ENCODE measurements around the gene DYRK3. TPM values are rescaled to one million over a fixed set of nuclear protein-coding genes. Genes with fewer than 3 reads are reported as not detected.

DYRK3 gene
- total RNA-seq, 2 experiments from 2014 or later = 8.3 to 8.7 TPM

DNA sequence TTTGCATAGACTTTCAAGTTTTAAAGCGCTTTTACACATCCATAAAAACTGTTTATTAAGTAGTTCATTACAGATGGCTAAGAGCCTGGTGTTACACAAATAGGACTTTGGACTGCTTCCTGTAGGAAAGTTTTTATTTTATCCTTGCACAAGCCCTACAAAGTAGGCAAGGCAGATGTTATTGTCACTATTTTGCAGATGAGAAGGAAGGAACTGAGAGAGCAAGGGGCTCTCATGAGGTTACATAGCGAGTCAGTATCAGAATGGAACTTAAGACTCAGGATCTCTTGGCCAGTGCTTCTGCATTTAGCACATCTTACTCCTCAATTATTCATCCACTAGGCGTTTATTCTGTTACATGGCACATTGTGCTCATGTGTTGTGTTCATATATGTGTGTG is 46.8 kb downstream of the DYRK3 start:
- Mint-ChIP-seq H3K9me3 (ENCODE audit: low read depth) (no peaks in the 10 kb centered on the region), H3K4me1 (peaks cover 56% of the 10 kb centered on the region), H3K27ac (no peak overlapping the region), H3K27me3 (peaks cover 2% of the 10 kb centered on the region), H3K36me3 (ENCODE audit: low read depth) (peaks cover 2% of the 10 kb centered on the region), H3K4me3 (no peak overlapping the region)
- ChIA-PET CTCF (interaction anchor here (1.6 to 3.5 kb wide), 3 partner anchors 18 to 44 kb away, joined by 8 to 19 read pairs (median 11); no protein-coding TSS in a partner anchor), POLR2A (no interaction called here)
- ATAC-seq = no peak
- no peak for DNase-seq
- intact Hi-C loops (cut with DNase I, micrococcal nuclease) = loop anchor here (5.0 to 10.0 kb wide), 2 partner anchors 180 to 1047 kb away; partner anchors contain the start of gene ELK4 (in 1 of the 2)

DNA sequence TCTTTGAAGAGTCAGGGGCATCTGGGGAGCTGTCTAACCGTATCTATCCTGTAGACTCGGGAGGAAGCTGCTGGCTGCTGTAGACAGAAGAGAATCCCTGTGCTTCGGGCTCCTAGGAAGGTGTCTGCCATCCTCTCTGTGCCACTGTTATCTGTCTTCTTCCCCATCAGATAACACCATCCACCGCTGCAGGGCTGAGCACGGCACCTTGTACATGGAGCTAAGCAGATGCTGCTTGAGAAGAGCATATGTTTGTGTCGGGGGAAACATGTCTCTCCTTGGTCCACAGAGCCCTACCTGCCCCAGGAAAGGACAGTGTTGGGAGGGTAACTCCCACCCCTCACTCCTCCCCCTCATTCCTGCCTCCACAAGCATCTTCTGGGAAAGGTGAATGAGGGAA is 48.0 kb downstream of the DYRK3 start:
- intact Hi-C loops (cut with DNase I, micrococcal nuclease) = loop anchor here (5.0 to 10.0 kb wide), 2 partner anchors 181 to 1049 kb away; partner anchors contain the start of gene ELK4 (in 1 of the 2)
- H3K36me3 Mint-ChIP-seq (ENCODE audit: low read depth) = peaks cover 2% of the 10 kb centered on the region
- H3K9me3 Mint-ChIP-seq (ENCODE audit: low read depth) = no peaks in the 10 kb centered on the region
- ATAC-seq (no peak), DNase-seq (no peak)
- no peak overlapping the region for H3K27ac Mint-ChIP-seq
- POLR2A ChIA-PET = no interaction called here
- peaks cover 2% of the 10 kb centered on the region for H3K27me3 Mint-ChIP-seq
- no peak overlapping the region for H3K4me3 Mint-ChIP-seq
- CTCF ChIA-PET = interaction anchor here (0.5 to 2.3 kb wide), 6 partner anchors 15 to 972 kb away, joined by 3 to 11 read pairs (median 4); no protein-coding TSS in a partner anchor
- H3K4me1 Mint-ChIP-seq = peaks cover 67% of the 10 kb centered on the region

DNA sequence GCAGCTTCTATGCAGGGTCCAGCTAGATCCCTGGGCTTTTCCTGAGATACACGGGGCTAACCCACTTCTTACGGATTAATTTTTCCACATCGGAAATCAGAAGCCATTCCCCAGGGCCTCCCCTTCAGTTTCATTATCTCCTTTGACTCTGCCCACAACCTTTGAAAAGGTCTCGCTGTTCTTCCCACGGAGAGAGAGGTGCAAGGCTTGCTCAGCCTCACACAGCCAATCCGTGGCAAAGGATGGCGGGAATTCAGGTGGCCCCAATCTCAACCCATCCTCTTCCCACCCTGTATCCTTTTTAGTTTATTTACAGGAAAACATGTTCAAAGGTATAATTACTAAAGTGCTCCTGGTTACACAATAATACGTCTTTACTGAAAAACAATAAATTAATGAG is 48.7 kb downstream of the DYRK3 start:
- ChIA-PET CTCF (interaction anchor here (0.8 to 2.3 kb wide), 6 partner anchors 16 to 973 kb away, joined by 3 to 11 read pairs (median 5); no protein-coding TSS in a partner anchor), POLR2A (interaction anchor here (0.6 to 1.3 kb wide), 3 partner anchors 22 to 132 kb away, joined by 3 to 4 read pairs (median 3); partner anchors contain the start of gene DYRK3)
- peaks cover 2% of the 10 kb centered on the region for H3K27me3 Mint-ChIP-seq
- peak overlapping the region; percentile 64 for H3K4me3 Mint-ChIP-seq
- intact Hi-C loops (cut with DNase I, micrococcal nuclease) = loop anchor here (1.0 to 10.0 kb wide), 7 partner anchors 49 to 1049 kb away; partner anchors contain the start of genes DYRK3 (in 2 of the 2), EIF2D (in 1 of the 2) and ELK4 (in 1 of the 2)
- H3K4me1 Mint-ChIP-seq = peaks cover 67% of the 10 kb centered on the region
- no peaks in the 10 kb centered on the region for H3K9me3 Mint-ChIP-seq (ENCODE audit: low read depth)
- DNase-seq = no peak
- ATAC-seq = no peak
- H3K36me3 Mint-ChIP-seq (ENCODE audit: low read depth) = peaks cover 2% of the 10 kb centered on the region
- H3K27ac Mint-ChIP-seq = no peak overlapping the region

DNA sequence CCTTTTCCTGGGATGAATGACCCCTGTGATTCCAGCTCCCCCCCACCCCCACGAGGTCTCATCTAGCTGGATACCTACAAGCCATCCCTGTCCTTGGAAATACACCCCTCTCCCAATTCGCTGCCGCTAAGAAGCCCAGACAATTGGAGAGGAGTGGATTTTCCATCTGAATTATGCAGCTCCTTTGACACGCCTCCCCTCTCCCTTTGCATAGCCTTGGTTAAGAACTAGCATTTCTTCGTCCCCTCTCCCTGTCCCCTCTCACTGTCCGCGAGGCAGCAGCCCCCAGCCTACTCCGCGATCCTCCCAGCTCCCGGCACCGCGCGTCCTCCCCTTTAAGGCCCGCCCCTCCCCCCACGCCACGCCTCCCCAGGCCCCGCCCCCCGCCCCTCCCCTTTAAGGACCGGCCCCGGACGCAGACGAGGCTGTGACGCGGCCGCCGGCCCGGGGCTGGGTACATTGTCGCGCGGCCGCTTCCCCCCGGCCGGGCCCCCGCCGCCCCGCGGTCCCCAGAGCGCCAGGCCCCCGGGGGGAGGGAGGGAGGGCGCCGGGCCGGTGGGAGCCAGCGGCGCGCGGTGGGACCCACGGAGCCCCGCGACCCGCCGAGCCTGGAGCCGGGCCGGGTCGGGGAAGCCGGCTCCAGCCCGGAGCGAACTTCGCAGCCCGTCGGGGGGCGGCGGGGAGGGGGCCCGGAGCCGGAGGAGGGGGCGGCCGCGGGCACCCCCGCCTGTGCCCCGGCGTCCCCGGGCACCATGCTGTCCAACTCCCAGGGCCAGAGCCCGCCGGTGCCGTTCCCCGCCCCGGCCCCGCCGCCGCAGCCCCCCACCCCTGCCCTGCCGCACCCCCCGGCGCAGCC is 49.4 kb downstream of the DYRK3 start, which contains the start of gene MAPKAPK2:
TSS of gene MAPKAPK2 (plus strand) at position 428 of the 856 bp plus-strand sequence. CDS start at position 753, 325 bp downstream.
- DNase-seq (peak; percentile 88), ATAC-seq (peak; percentile 70)
- Mint-ChIP-seq H3K4me1 (peaks cover 66% of the 10 kb centered on the region), H3K27ac (peak within 1 kb of the TSS; percentile 94), H3K36me3 (ENCODE audit: low read depth) (peaks cover 2% of the 10 kb centered on the region), H3K9me3 (ENCODE audit: low read depth) (no peaks in the 10 kb centered on the region), H3K27me3 (peaks cover 2% of the 10 kb centered on the region), H3K4me3 (peak within 1 kb of the TSS; percentile 98)
- intact Hi-C loops (cut with DNase I, micrococcal nuclease) = loop anchor here (1.0 to 10.0 kb wide), 9 partner anchors 43 to 1050 kb away; partner anchors contain the start of genes DYRK3 (in 2 of the 2), EIF2D (in 1 of the 2) and ELK4 (in 1 of the 2)
- ChIA-PET CTCF (interaction anchor here (0.7 to 2.3 kb wide), 5 partner anchors 17 to 297 kb away, joined by 3 to 11 read pairs (median 5); no protein-coding TSS in a partner anchor), POLR2A (interaction anchor here (0.6 to 1.3 kb wide), 4 partner anchors 22 to 223 kb away, joined by 3 to 4 read pairs (median 3); partner anchors contain the start of gene DYRK3)

DNA sequence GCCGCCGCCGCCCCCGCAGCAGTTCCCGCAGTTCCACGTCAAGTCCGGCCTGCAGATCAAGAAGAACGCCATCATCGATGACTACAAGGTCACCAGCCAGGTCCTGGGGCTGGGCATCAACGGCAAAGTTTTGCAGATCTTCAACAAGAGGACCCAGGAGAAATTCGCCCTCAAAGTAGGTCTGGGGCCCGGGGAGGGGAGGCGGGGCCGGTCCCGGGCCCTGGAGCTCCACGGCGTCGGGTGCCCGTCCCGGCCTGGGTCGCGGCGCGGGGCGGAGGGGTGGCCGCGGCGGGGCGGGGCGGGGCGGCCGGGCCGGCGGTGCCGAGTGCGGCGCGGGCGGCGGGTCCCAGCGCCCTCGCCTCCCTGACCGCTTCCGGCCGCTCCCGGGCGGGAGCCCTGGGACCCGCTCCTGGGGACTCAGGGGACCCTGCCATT is 50.0 kb downstream of the DYRK3 start:
- peak; percentile 68 for DNase-seq
- peak; percentile 31 for ATAC-seq
- H3K27me3 Mint-ChIP-seq = peaks cover 2% of the 10 kb centered on the region
- intact Hi-C loops (cut with DNase I, micrococcal nuclease) = loop anchor here (2.0 to 10.0 kb wide), 6 partner anchors 42 to 1051 kb away; partner anchors contain the start of genes DYRK3 (in 1 of the 2) and ELK4 (in 1 of the 2)
- peak overlapping the region; percentile 94 for H3K27ac Mint-ChIP-seq
- H3K36me3 Mint-ChIP-seq (ENCODE audit: low read depth) = peaks cover 2% of the 10 kb centered on the region
- no peaks in the 10 kb centered on the region for H3K9me3 Mint-ChIP-seq (ENCODE audit: low read depth)
- CTCF ChIA-PET = interaction anchor here (1.7 kb wide), 1 partner anchor 227 kb away, joined by 3 read pairs; no protein-coding TSS in a partner anchor
- H3K4me3 Mint-ChIP-seq = peak overlapping the region; percentile 98
- peaks cover 66% of the 10 kb centered on the region for H3K4me1 Mint-ChIP-seq
- POLR2A ChIA-PET = interaction anchor here (1.3 kb wide), 1 partner anchor 50 kb away, joined by 4 read pairs; the partner anchor contains the start of gene DYRK3

DNA sequence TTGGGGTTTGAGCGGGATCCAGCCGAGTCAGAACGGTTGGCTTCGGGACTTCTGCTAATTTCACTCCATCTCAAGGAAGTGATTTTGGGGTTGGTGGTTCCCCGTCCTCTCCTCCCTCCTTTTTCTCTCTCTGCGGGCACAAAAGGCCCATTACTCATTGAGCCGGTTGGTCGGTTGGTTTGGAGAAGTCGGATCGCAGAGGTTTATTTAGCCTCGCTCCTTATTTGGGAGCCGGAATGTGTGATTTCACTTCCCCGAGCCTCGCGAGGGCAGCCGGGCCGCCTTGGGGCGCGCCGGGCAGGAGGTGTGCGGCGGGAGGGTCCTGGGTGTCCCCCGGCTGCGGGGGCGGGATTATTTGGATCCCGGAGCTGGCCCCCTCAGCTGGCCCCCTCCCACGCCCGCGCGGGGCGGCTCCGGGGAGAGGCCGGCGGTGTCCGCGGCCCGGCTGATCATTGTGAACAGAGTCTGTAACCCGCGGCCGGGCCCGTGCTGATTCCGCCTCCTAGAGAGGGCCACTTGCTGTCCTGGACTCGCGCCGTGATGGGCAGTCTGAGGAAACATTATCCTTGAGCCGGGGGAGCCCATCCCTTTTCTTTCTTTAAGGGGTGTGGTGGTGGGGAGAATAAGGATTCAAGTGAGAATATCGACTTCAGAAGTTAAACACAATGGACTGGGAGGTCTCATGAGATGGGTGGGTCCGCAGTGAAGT is 50.6 kb downstream of the DYRK3 start:
- Mint-ChIP-seq H3K27ac (peak overlapping the region; percentile 97), H3K36me3 (ENCODE audit: low read depth) (peaks cover 2% of the 10 kb centered on the region), H3K4me3 (peak overlapping the region; percentile 98), H3K9me3 (ENCODE audit: low read depth) (no peaks in the 10 kb centered on the region), H3K4me1 (peaks cover 64% of the 10 kb centered on the region), H3K27me3 (peaks cover 2% of the 10 kb centered on the region)
- ATAC-seq (peak; percentile 43), DNase-seq (peak; percentile 69)
- ChIA-PET CTCF (interaction anchor here (0.7 to 1.7 kb wide), 3 partner anchors 20 to 227 kb away, joined by 3 to 4 read pairs (median 4); no protein-coding TSS in a partner anchor), POLR2A (interaction anchor here (0.7 to 1.6 kb wide), 2 partner anchors 19 to 73 kb away, joined by 3 read pairs; partner anchors contain the start of gene EIF2D)
- intact Hi-C loops (cut with DNase I, micrococcal nuclease) = loop anchor here (1.0 to 10.0 kb wide), 7 partner anchors 17 to 1051 kb away; partner anchors contain the start of genes DYRK3 (in 1 of the 2) and ELK4 (in 1 of the 2)

DNA sequence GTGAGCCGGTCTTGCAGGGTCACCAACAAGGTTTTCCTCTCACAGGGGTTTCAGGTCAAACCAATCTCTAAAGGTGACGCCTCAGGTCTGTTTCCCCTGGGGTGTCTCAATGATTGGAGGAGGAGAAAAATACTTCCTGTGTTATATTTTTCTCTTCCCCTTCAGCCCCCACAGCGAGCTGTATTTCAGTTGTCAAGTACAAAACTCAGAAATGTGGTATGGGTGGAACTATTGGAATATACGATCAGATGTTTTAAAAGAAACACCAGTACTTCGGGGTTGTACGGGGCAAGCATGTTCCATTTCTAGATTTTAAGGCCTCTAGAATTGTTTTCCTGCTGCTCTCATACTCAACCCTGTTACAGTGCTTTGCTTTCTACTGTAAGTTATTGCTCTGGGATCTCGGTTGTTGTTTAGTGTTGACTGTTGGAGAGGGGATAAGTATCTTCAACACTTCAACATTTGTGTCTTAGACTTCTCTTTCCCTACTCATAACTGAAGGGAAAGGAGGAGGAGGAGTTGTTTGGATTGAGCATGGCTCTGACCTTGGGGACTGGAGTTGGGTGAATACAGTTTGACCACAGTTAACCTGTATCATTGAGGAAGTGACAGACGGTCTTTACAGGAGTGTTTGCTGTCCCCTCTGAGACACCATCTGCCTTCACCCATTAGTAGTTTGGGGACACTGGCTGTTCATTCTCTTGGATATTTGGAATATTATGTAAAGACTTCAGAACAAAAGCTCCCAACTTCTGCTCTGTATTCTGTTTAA is 51.3 kb downstream of the DYRK3 start:
- peak overlapping the region; percentile 98 for H3K4me3 Mint-ChIP-seq
- POLR2A ChIA-PET = interaction anchor here (0.7 to 1.6 kb wide), 2 partner anchors 18 to 74 kb away, joined by 3 read pairs; partner anchors contain the start of gene EIF2D
- H3K27ac Mint-ChIP-seq = peak overlapping the region; percentile 97
- H3K9me3 Mint-ChIP-seq (ENCODE audit: low read depth) = no peaks in the 10 kb centered on the region
- peaks cover 2% of the 10 kb centered on the region for H3K36me3 Mint-ChIP-seq (ENCODE audit: low read depth)
- CTCF ChIA-PET = interaction anchor here (0.7 to 1.7 kb wide), 5 partner anchors 19 to 247 kb away, joined by 3 to 4 read pairs (median 4); no protein-coding TSS in a partner anchor
- peaks cover 59% of the 10 kb centered on the region for H3K4me1 Mint-ChIP-seq
- H3K27me3 Mint-ChIP-seq = peaks cover under 1% of the 10 kb centered on the region
- intact Hi-C loops (cut with DNase I, micrococcal nuclease) = loop anchor here (1.0 to 10.0 kb wide), 4 partner anchors 17 to 1052 kb away; partner anchors contain the start of gene ELK4 (in 1 of the 2)
- DNase-seq = peak; percentile 40
- ATAC-seq = peak; percentile 34

DNA sequence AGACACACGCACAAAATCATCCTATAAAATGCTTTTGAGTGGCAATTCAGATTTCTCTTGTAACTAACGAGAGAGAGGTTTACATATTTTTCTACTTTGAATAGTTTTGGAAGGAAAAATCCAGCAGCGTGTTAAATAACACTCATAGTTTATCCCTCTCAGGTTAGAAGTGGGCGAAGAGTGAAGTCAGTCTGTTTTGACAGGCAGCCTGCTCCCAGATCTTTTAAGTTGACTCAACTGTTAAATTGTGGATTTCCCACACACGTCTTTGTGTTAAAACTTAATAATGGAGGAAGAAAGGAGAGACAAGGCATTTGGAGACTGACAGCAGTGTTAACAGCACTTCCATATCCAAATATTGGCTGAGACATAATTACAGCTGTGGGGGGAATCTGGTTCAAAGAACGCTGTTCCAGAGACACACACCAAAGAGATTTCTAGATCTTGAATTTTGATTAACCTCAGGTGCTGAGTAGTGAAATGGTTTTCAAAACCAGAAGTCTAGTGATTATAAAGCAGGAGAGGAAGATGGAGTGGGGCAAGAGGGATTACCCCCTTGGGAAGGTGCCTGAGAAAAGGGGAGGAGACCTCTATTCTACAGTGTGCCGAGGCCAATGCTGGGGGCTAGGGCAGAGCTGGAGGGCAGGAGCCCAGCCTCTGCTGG is 52.0 kb downstream of the DYRK3 start:
- no peaks in the 10 kb centered on the region for H3K9me3 Mint-ChIP-seq (ENCODE audit: low read depth)
- ChIA-PET CTCF (interaction anchor here (0.9 to 3.7 kb wide), 12 partner anchors 14 to 295 kb away, joined by 3 to 29 read pairs (median 4); partner anchors contain the start of gene EIF2D), POLR2A (interaction anchor here (0.8 to 1.6 kb wide), 3 partner anchors 15 to 75 kb away, joined by 3 to 6 read pairs (median 3); partner anchors contain the start of gene EIF2D)
- no peak for ATAC-seq
- H3K4me1 Mint-ChIP-seq = peaks cover 61% of the 10 kb centered on the region
- peaks cover 2% of the 10 kb centered on the region for H3K36me3 Mint-ChIP-seq (ENCODE audit: low read depth)
- peak overlapping the region; percentile 98 for H3K4me3 Mint-ChIP-seq
- intact Hi-C loops (cut with DNase I, micrococcal nuclease) = loop anchor here (5.0 to 10.0 kb wide), 3 partner anchors 40 to 1053 kb away; partner anchors contain the start of gene ELK4 (in 1 of the 2)
- DNase-seq = no peak
- H3K27ac Mint-ChIP-seq = peak overlapping the region; percentile 97
- H3K27me3 Mint-ChIP-seq = no peaks in the 10 kb centered on the region

DNA sequence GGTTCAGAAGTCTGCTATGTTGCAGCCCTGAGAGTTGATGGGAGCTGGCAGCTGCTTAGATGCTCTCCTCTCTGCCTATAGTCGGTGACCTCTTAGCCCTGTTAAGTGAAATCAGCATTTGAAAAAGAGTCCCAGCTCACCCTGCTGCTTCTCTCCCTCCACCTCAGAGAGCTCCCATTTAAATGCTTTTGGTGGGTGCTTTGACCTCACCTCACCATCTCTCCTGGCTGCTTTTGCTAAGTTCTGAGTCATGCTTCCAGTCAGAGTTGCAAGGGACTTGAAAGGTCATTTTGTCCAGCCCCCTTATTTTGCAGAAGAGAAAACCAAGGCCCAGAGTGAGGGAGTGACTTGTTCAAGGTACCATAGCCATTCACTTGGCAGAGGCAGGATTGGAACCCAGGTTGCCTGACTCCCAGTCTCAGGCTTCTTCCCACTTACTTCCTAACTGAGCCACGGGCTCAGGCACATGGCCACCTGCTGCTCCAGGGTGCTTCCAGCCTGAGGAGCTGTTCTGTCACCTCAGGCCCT is 52.6 kb downstream of the DYRK3 start:
- POLR2A ChIA-PET = interaction anchor here (0.8 to 1.4 kb wide), 4 partner anchors 12 to 24 kb away, joined by 3 to 6 read pairs (median 4); no protein-coding TSS in a partner anchor
- intact Hi-C loops (cut with DNase I, micrococcal nuclease) = loop anchor here (5.0 to 10.0 kb wide), 3 partner anchors 39 to 1053 kb away; partner anchors contain the start of gene ELK4 (in 1 of the 2)
- DNase-seq (no peak), ATAC-seq (peak; percentile 11)
- no peaks in the 10 kb centered on the region for H3K9me3 Mint-ChIP-seq (ENCODE audit: low read depth)
- peaks cover 4% of the 10 kb centered on the region for H3K36me3 Mint-ChIP-seq (ENCODE audit: low read depth)
- H3K4me3 Mint-ChIP-seq = no peak overlapping the region
- H3K4me1 Mint-ChIP-seq = peaks cover 63% of the 10 kb centered on the region
- peak overlapping the region; percentile 32 for H3K27ac Mint-ChIP-seq
- H3K27me3 Mint-ChIP-seq = no peaks in the 10 kb centered on the region
- CTCF ChIA-PET = interaction anchor here (0.7 to 3.7 kb wide), 16 partner anchors 13 to 295 kb away, joined by 3 to 29 read pairs (median 4); partner anchors contain the start of gene EIF2D

Data from activated CD4-positive, alpha-beta T cell treated with anti-CD3 and anti-CD28 coated beads for 36 hours (primary cell).